HG03432 (cell line): ENCODE measurements around the gene NUDT1.

Experiments used
- ATAC-seq: cut with Tn5 transposase; IDR thresholded peaks from one replicate; pipeline ENCODE4 v1.9.1; 2021; ENCODE audit warnings: mild to moderate bottlenecking, moderate library complexity; ENCODE audit not compliant: unreplicated experiment

The NUDT1 gene

GRCh38 chr7:2295936-2296620 lies 54.1 kb downstream of the NUDT1 start:
- no peak for ATAC-seq

GRCh38 chr7:2296832-2297231 lies 54.8 kb downstream of the NUDT1 start:
- no peak for ATAC-seq

GRCh38 chr7:2299131-2299829 lies 57.3 kb downstream of the NUDT1 start:
- ATAC-seq = peak; percentile 57

- ATAC-seq = no peak
These were observed 58.0 kb downstream of the NUDT1 start for GRCh38 chr7:2299870-2300512.
